OCI-LY7 (cell line): ENCODE data around the gene QRFPR. TPM values are rescaled to one million over a fixed set of nuclear protein-coding genes. Genes with fewer than 3 reads are reported as not detected.

Experiments
- BruUV-seq: library from RNA; stranded (reverse); fragments of 400-500 nt; replicated peaks from 2 replicates; lab custom pipeline; 2021; lab: Mats Ljungman, UMichigan
- CTCF ChIA-PET: fragments of 300-600 bp; sonication (Branson Sonifier 250); formaldehyde crosslinking; loops from one replicate; lab custom pipeline; 2022; ENCODE audit warnings: antibody characterized with exemption; ENCODE audit not compliant: unreplicated experiment; lab: Charles Lee
- POLR2A ChIA-PET: fragments of 300-600 bp; sonication (Branson Sonifier 250); formaldehyde crosslinking; loops from one replicate; lab custom pipeline; 2022; ENCODE audit warnings: antibody characterized with exemption; lab: Charles Lee
- DNase-seq: peaks from one replicate; pipeline ENCODE4 v3.0.0-alpha.2; 2015; ENCODE audit warnings: low spot score
- H2AFZ ChIP-seq: fragments of 200-600 bp; sonication (generic), shearing (Covaris generic); 2 replicates; pipeline ENCODE4 v1.6.1; 2014; ENCODE audit warnings: mild to moderate bottlenecking, antibody characterized with exemption, low read length, moderate library complexity
- H3K27ac ChIP-seq: fragments of 200-600 bp; sonication (generic); 2 replicates; pipeline ENCODE4 v1.5.1; 2014; ENCODE audit warnings: mixed run types, low read depth, mild to moderate bottlenecking, moderate library complexity, low read length, inconsistent platforms; ENCODE audit not compliant: poor library complexity, severe bottlenecking
- H3K36me3 ChIP-seq: fragments of 200-600 bp; sonication (generic); 2 replicates; pipeline ENCODE4 v1.6.1; 2014; ENCODE audit warnings: mild to moderate bottlenecking, antibody characterized with exemption, low read length, moderate library complexity, mixed read lengths; ENCODE audit not compliant: insufficient read depth
- H3K4me1 ChIP-seq: fragments of 200-600 bp; sonication (generic); 2 replicates; pipeline ENCODE4 v1.5.1; 2014; ENCODE audit warnings: mild to moderate bottlenecking, low read length; ENCODE audit not compliant: insufficient read depth, poor library complexity, severe bottlenecking
- H3K4me2 ChIP-seq: fragments of 200-600 bp; sonication (generic); 2 replicates; pipeline ENCODE4 v1.6.1; 2014; ENCODE audit warnings: mild to moderate bottlenecking, low read length
- H3K4me3 ChIP-seq: fragments of 200-600 bp; sonication (generic); 2 replicates; pipeline ENCODE4 v1.5.1; 2014; ENCODE audit warnings: mild to moderate bottlenecking, low read depth, low read length; ENCODE audit not compliant: poor library complexity, severe bottlenecking
- H3K79me2 ChIP-seq: fragments of 200-600 bp; sonication (generic); 2 replicates; pipeline ENCODE4 v1.6.1; 2016; ENCODE audit warnings: low read depth, mild to moderate bottlenecking, low read length, moderate library complexity, mixed read lengths; ENCODE audit not compliant: insufficient read depth
- H3K9me2 ChIP-seq: fragments of 200-600 bp; sonication (generic); 2 replicates; pipeline ENCODE4 v1.6.1; 2016; ENCODE audit warnings: mild to moderate bottlenecking, low read length, mixed read lengths; ENCODE audit not compliant: insufficient read depth
- H3K9me3 ChIP-seq: fragments of 200-600 bp; sonication (generic); 2 replicates; pipeline ENCODE4 v1.6.1; 2014; ENCODE audit warnings: mild to moderate bottlenecking, mixed run types, low read length, mixed read lengths
- H4K20me1 ChIP-seq: fragments of 200-600 bp; sonication (generic); 2 replicates; pipeline ENCODE4 v1.6.1; 2014; ENCODE audit warnings: mild to moderate bottlenecking, antibody characterized with exemption, low read length, moderate library complexity, mixed read lengths; ENCODE audit not compliant: insufficient read depth
- CTCF ChIP-seq: fragments of 200-600 bp; sonication (generic); conservative IDR thresholded peaks from 2 replicates; pipeline ENCODE4 v1.5.1; 2014; ENCODE audit warnings: mild to moderate bottlenecking, antibody characterized with exemption, low read length, moderate library complexity, mixed read lengths
- EZH2phosphoT487 ChIP-seq: fragments of 200-600 bp; sonication (generic); IDR thresholded peaks from 2 replicates; pipeline ENCODE4 v1.6.1; 2018; ENCODE audit warnings: low read depth, borderline replicate concordance, mild to moderate bottlenecking, mixed run types, antibody characterized with exemption, low read length, moderate library complexity, mixed read lengths
- intact Hi-C: fragments of 100-400 bp; cut with micrococcal nuclease; formaldehyde crosslinking; loops from one replicate; pipeline ENCODE4 v1.10.0; 2022; ENCODE audit not compliant: unreplicated experiment
- total RNA-seq, 2 experiments: library from RNA; depleted of rRNA in 1 of 2; stranded (reverse); fragments of >200 nt in 1 of 2; shearing (Covaris generic) in 1 of 2; gene quantifications; 2 replicates each; pipeline ENCODE4 v1.2.3, GENCODE V29; 2014 to 2022

QRFPR gene
- total RNA-seq, 2 experiments from 2014 or later = not detected

GRCh38 chr4:121392426-121393086 is 11.7 kb upstream of the QRFPR start:
- intact Hi-C loops = no loop called here
- DNase-seq = no peak

DNA sequence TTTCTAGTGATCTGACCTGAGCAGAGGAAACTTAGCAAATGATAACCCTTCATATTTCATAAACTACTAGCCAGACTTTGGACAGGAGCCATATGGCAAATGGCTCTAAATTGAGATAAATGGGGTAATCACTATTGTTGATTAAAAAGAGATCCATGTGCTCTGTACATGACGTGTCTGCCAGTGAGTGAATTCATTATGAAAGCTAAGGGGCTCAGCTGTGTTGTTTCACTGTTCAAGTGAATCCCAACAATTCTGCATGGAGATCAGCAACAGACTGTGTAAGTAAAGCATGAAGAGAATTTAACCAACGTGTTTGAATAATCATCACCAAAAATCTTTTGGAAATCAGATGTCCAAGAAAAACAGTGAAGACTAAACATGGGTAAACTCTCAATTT is 9.5 kb upstream of the QRFPR start:
- no peak overlapping the region for H2AFZ ChIP-seq
- ChIA-PET POLR2A (interaction anchor here (0.8 kb wide), 1 partner anchor 165 kb away, joined by 3 read pairs; no protein-coding TSS in a partner anchor), CTCF (no interaction called here)
- H3K4me1 ChIP-seq = no peaks in the 10 kb centered on the region
- H3K36me3 ChIP-seq = no peaks in the 10 kb centered on the region
- H3K79me2 ChIP-seq = no peaks in the 10 kb centered on the region
- no peak overlapping the region for H3K4me2 ChIP-seq
- H3K9me3 ChIP-seq = no peaks in the 10 kb centered on the region
- no peaks in the 10 kb centered on the region for H4K20me1 ChIP-seq
- no peak overlapping the region for H3K27ac ChIP-seq
- H3K4me3 ChIP-seq = no peak overlapping the region
- intact Hi-C loops = no loop called here
- TF ChIP-seq CTCF (no peak), EZH2phosphoT487 (no peak)
- no peak for DNase-seq
- no peaks in the 10 kb centered on the region for H3K9me2 ChIP-seq
- BruUV-seq = no TSS peak

More at GRCh38 chr4:121392426-121393086, 11.7 kb upstream of the QRFPR start:
- ChIA-PET POLR2A (no interaction called here), CTCF (no interaction called here)
- TF ChIP-seq EZH2phosphoT487 (no peak), CTCF (no peak)
- H3K9me2 ChIP-seq = no peaks in the 10 kb centered on the region
- H3K79me2 ChIP-seq = no peaks in the 10 kb centered on the region
- no peak overlapping the region for H3K4me2 ChIP-seq
- no peak overlapping the region for H3K4me3 ChIP-seq
- H3K27ac ChIP-seq = no peak overlapping the region
- no peaks in the 10 kb centered on the region for H3K9me3 ChIP-seq
- H2AFZ ChIP-seq = no peak overlapping the region
- no peaks in the 10 kb centered on the region for H3K36me3 ChIP-seq
- H4K20me1 ChIP-seq = no peaks in the 10 kb centered on the region
- BruUV-seq = no TSS peak
- no peaks in the 10 kb centered on the region for H3K4me1 ChIP-seq

- CTCF ChIA-PET = no interaction called here
- no peaks in the 10 kb centered on the region for H3K9me2 ChIP-seq
- no peak overlapping the region for H3K27ac ChIP-seq
- H3K9me3 ChIP-seq = no peaks in the 10 kb centered on the region
- no peak overlapping the region for H3K4me3 ChIP-seq
- no peak for TF ChIP-seq EZH2phosphoT487
- TF ChIP-seq CTCF = no peak
- no peaks in the 10 kb centered on the region for H3K79me2 ChIP-seq
- intact Hi-C loops = loop anchor here (10.0 kb wide), 1 partner anchor 346 kb away; no protein-coding TSS in a partner anchor
- POLR2A ChIA-PET = no interaction called here
- no peaks in the 10 kb centered on the region for H4K20me1 ChIP-seq
- H2AFZ ChIP-seq = no peak overlapping the region
- H3K4me2 ChIP-seq = no peak overlapping the region
- BruUV-seq = no TSS peak
- no peaks in the 10 kb centered on the region for H3K36me3 ChIP-seq
- no peaks in the 10 kb centered on the region for H3K4me1 ChIP-seq
- no peak for DNase-seq
Observed at GRCh38 chr4:121379276-121379675, 1.5 kb downstream of the QRFPR start.
